Endothelial cell of umbilical vein (primary cell): ENCODE data around the gene PRR16. TPM values are rescaled to one million over a fixed set of nuclear protein-coding genes. Genes with fewer than 3 reads are reported as not detected.

Source experiments
- BruUV-seq: library from RNA; stranded (reverse); fragments of 400-500 nt; replicated peaks from 2 replicates; lab custom pipeline; 2021; lab: Mats Ljungman, UMichigan
- CTCF ChIA-PET: fragments of 300-600, 350-600 bp; sonication (Branson Sonifier 250); formaldehyde crosslinking; loops from one replicate; lab custom pipeline; 2021; ENCODE audit warnings: antibody characterized with exemption, inconsistent platforms; lab: Charles Lee
- POLR2A ChIA-PET: fragments of 300-600, 350-600 bp; sonication (Branson Sonifier 250); formaldehyde crosslinking; loops from one replicate; lab custom pipeline; 2021; ENCODE audit warnings: antibody characterized with exemption, inconsistent platforms; lab: Charles Lee
- DNase-seq: peaks from one replicate; pipeline ENCODE4 v3.0.0-alpha.2; 2011; ENCODE audit warnings: low read depth, low spot score
- FAIRE-seq: peaks from 2 replicates; lab custom pipeline; 2011; peaks lifted over from hg19 to GRCh38; lab: Jason Lieb, UNC
- H2AFZ ChIP-seq: 2 replicates; pipeline ENCODE4 v1.6.0; 2012; ENCODE audit warnings: low read depth, low read length, control low read depth, inconsistent platforms
- H3K27ac ChIP-seq: 2 replicates; pipeline ENCODE4 v1.5.1; 2011; ENCODE audit warnings: low read depth, mild to moderate bottlenecking, control low read depth, low read length, moderate library complexity; ENCODE audit not compliant: insufficient read depth
- H3K27me3 ChIP-seq, 2 experiments: 2 replicates each; pipeline versions ENCODE4 v1.6.0 to v1.6.1; 2011; ENCODE audit warnings: low read length in 2 of 2, mixed read lengths in 1 of 2; ENCODE audit not compliant: control insufficient read depth in 2 of 2, insufficient read depth in 2 of 2
- H3K36me3 ChIP-seq, 2 experiments: 2 replicates in 1 of 2; 3 replicates in 1 of 2; pipeline ENCODE4 v1.5.1; 2011; ENCODE audit warnings: low read length in 2 of 2, mild to moderate bottlenecking in 1 of 2, moderate library complexity in 1 of 2; ENCODE audit not compliant: control insufficient read depth in 2 of 2, insufficient read depth in 2 of 2; ENCODE audit errors: extremely low read depth in 1 of 2
- H3K4me1 ChIP-seq: 3 replicates; pipeline ENCODE4 v1.5.1; 2011; ENCODE audit warnings: mild to moderate bottlenecking, low read length; ENCODE audit not compliant: control insufficient read depth, insufficient read depth; ENCODE audit errors: extremely low read depth
- H3K4me2 ChIP-seq: 2 replicates; pipeline ENCODE4 v1.6.1; 2011; ENCODE audit warnings: low read length, control low read depth, mixed read lengths; ENCODE audit not compliant: insufficient read depth
- H3K4me3 ChIP-seq, 3 experiments: fragments of 200-600 bp in 1 of 3; sonication (generic), shearing (Covaris generic) in 1 of 3; replicated peaks in 1 of 3; 2 replicates each; pipeline ENCODE4 v1.5.1; 2011 to 2016; ENCODE audit warnings: control low read depth in 3 of 3, low read length in 3 of 3, mild to moderate bottlenecking in 2 of 3, inconsistent platforms in 1 of 3, low read depth in 1 of 3, moderate library complexity in 1 of 3; ENCODE audit not compliant: insufficient read depth in 1 of 3
- H3K79me2 ChIP-seq: 2 replicates; pipeline ENCODE4 v1.6.0; 2012; ENCODE audit warnings: low read length, inconsistent platforms; ENCODE audit not compliant: control insufficient read depth, insufficient read depth
- H3K9ac ChIP-seq: replicated peaks from 2 replicates; pipeline ENCODE3; 2011; ENCODE audit warnings: low read length, control low read depth; ENCODE audit not compliant: insufficient read depth; ENCODE audit errors: extremely low read depth
- H3K9me1 ChIP-seq: replicated peaks from 3 replicates; pipeline ENCODE4 v1.6.0; 2011; ENCODE audit warnings: mild to moderate bottlenecking, low read length; ENCODE audit not compliant: control insufficient read depth, insufficient read depth; ENCODE audit errors: extremely low read depth
- H3K9me3 ChIP-seq: replicated peaks from 2 replicates; pipeline ENCODE4 v1.5.1; 2012; ENCODE audit warnings: low read length, inconsistent platforms; ENCODE audit not compliant: control insufficient read depth, insufficient read depth
- H4K20me1 ChIP-seq: replicated peaks from 2 replicates; pipeline ENCODE3; 2011; ENCODE audit warnings: mild to moderate bottlenecking, low read length; ENCODE audit not compliant: control insufficient read depth, insufficient read depth; ENCODE audit errors: extremely low read depth
- CTCF ChIP-seq, 2 donors: IDR thresholded peaks; 1 replicate in 1 of 2; 2 replicates in 1 of 2; pipeline ENCODE4 v1.5.1; 2011; ENCODE audit warnings: low read length in 2 of 2, mild to moderate bottlenecking in 2 of 2, moderate library complexity in 2 of 2, control low read depth in 1 of 2, inconsistent platforms in 1 of 2, low read depth in 1 of 2; ENCODE audit not compliant: insufficient read depth in 1 of 2; ENCODE audit errors: extremely low read depth in 1 of 2
- EZH2 ChIP-seq: IDR thresholded peaks from 2 replicates; pipeline ENCODE4 v1.6.1; 2012; ENCODE audit warnings: borderline replicate concordance, low read depth, mild to moderate bottlenecking, moderate library complexity, low read length, inconsistent platforms; ENCODE audit not compliant: severe bottlenecking
- FOS ChIP-seq: IDR thresholded peaks from 2 replicates; pipeline ENCODE4 v1.6.1; 2011; ENCODE audit warnings: mild to moderate bottlenecking, low read length, moderate library complexity, borderline replicate concordance; ENCODE audit not compliant: insufficient read depth
- GATA2 ChIP-seq: IDR thresholded peaks from 2 replicates; pipeline ENCODE4 v1.7.0; 2011; ENCODE audit warnings: low read depth, mild to moderate bottlenecking, moderate library complexity, mixed read lengths, low read length; ENCODE audit not compliant: insufficient read length, insufficient read depth
- JUN ChIP-seq: IDR thresholded peaks from 2 replicates; pipeline ENCODE4 v1.6.1; 2011; ENCODE audit warnings: borderline replicate concordance, low read depth; ENCODE audit not compliant: insufficient read length, insufficient read depth
- MYC ChIP-seq: IDR thresholded peaks from one replicate; pipeline ENCODE4 v1.6.1; 2011; ENCODE audit warnings: mild to moderate bottlenecking, low read depth, low read length
- POLR2A ChIP-seq: IDR thresholded peaks from 2 replicates; pipeline ENCODE4 v1.6.1; 2012; ENCODE audit warnings: low read depth, mild to moderate bottlenecking, control low read depth, low read length
- POLR2AphosphoS5 ChIP-seq: IDR thresholded peaks from 2 replicates; pipeline ENCODE4 v1.6.1; 2012; ENCODE audit warnings: low read depth, mild to moderate bottlenecking, control low read depth, low read length, moderate library complexity; ENCODE audit not compliant: insufficient read depth
- dilution Hi-C: fragments of 300-500 bp; cut with MboI; formaldehyde crosslinking; loops from one replicate; pipeline ENCODE4 v1.15.0; 2019; ENCODE audit warnings: low sequenced_read_pairs; ENCODE audit not compliant: extremely low pct_ligation_motif_present
- intact Hi-C: fragments of 100-400 bp; cut with micrococcal nuclease; formaldehyde crosslinking; loops from one replicate; pipeline ENCODE4 v1.10.0; 2022
- polyA plus RNA-seq, 4 experiments: library from polyadenylated mRNA; depleted of rRNA in 3 of 4; stranded (reverse) in 3 of 4; unstranded in 1 of 4; fragments of >200 nt; gene quantifications; 2 replicates each; pipeline versions ENCODE4 v1.2.1 to v1.2.3, GENCODE V29; 2011 to 2012; ENCODE audit warnings: missing spikeins in 1 of 4
- total RNA-seq: library from RNA; stranded (reverse); gene quantifications from 2 replicates; pipeline ENCODE4 v1.2.3, GENCODE V29; 2021
- TF ChIP-seq, protein P1 (sequence below): IDR thresholded peaks from 2 replicates; pipeline ENCODE4 v1.6.1; 2011; ENCODE audit not compliant: insufficient read depth, insufficient read length

Gene PRR16
- total and polyA plus RNA-seq, 2 donors (not counting 3 experiments of a cell fraction or from before 2014, with no cell fraction given) = 0.91 to 1.2 TPM

DNA sequence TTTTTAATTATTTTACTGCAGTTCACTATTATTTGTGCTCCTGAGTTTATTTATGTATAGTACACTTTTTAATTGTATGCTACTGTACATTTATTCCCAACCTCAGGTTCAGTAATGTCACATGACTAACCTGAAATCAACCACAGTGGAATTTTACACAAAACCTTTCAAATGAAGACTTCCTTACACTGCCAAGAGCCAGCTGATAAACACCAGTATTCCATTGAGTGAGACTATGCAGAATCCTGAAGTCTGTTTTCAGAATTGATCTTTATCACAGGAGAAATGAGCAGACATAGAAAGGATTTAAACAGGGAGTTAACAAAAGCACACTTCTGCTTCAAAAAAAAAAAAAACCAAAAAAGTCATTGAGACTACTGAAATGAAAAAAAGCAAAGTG is 219.5 kb downstream of the PRR16 start:
- Histone ChIP-seq H4K20me1 (no peaks in the 10 kb centered on the region), H3K9ac (no peak overlapping the region), H3K27ac (no peak overlapping the region), H3K36me3 (no peaks in the 10 kb centered on the region), H3K4me1 (no peaks in the 10 kb centered on the region), H3K9me1 (no peaks in the 10 kb centered on the region), H3K4me3 (no peak overlapping the region), H3K79me2 (no peaks in the 10 kb centered on the region), H3K9me3 (no peaks in the 10 kb centered on the region), H3K4me2 (no peak overlapping the region), H2AFZ (no peak overlapping the region), H3K27me3 (no peaks in the 10 kb centered on the region)
- dilution Hi-C loops (no loop called here), intact Hi-C loops (no loop called here)
- TF ChIP-seq GATA2 (no peak), CTCF (IDR thresholded peaks at IDR 0.05; ENCODE audit: extremely low read depth in 1 of 2, insufficient read depth in 1 of 2, low read depth in 1 of 2, low read length in 2 of 2) (no peak), POLR2AphosphoS5 (no peak), POLR2A (no peak), MYC (no peak), EZH2 (no peak), JUN (no peak), FOS (no peak)
- TF ChIP-seq, protein P1, sequence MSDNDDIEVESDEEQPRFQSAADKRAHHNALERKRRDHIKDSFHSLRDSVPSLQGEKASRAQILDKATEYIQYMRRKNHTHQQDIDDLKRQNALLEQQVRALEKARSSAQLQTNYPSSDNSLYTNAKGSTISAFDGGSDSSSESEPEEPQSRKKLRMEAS = no peak
- no TSS peak for BruUV-seq
- ChIA-PET CTCF (no interaction called here), POLR2A (no interaction called here)
- DNase-seq = no peak
- no peak for FAIRE-seq
